AG09309 (cell line): Measurements from ENCODE around the gene ITPK1.
A peak's percentile ranks its signal among the peaks of the same experiment; 100 is the strongest.

Source experiments
- DNase-seq: peaks from one replicate; pipeline ENCODE4 v3.0.0-alpha.2; 2010; ENCODE audit warnings: low read depth
- H3K4me3 ChIP-seq: 2 replicates; pipeline ENCODE4 v1.5.1; 2011; ENCODE audit warnings: mild to moderate bottlenecking, low read depth, low read length, moderate library complexity; ENCODE audit not compliant: control insufficient read depth
- TF ChIP-seq, protein P1 (sequence below): IDR thresholded peaks from 2 replicates; pipeline ENCODE4 v1.5.1; 2011; ENCODE audit warnings: mild to moderate bottlenecking, low read depth, low read length, inconsistent platforms; ENCODE audit not compliant: insufficient read depth, control insufficient read depth; ENCODE audit errors: missing control alignments

Gene ITPK1

DNA sequence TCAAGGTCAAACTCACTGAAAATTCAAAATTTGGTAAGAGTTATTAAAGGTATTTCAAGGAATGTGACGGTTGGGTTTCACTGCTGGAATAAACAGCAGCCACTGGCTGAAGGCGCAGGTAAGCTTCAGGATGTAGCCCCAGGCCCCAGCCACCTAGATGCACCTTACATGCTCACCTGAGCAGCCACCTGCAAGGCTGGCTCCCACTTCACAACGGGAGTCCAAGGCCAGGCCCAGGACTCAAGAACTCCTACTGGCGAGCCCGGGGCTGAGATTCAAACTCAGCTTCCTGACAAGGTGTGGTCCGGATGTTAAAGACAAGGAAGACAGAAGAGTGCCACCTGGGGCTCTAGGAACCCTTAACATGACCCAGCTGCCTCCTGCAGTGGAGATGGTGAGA is 78.4 kb downstream of the ITPK1 start:
- TF ChIP-seq, protein P1, sequence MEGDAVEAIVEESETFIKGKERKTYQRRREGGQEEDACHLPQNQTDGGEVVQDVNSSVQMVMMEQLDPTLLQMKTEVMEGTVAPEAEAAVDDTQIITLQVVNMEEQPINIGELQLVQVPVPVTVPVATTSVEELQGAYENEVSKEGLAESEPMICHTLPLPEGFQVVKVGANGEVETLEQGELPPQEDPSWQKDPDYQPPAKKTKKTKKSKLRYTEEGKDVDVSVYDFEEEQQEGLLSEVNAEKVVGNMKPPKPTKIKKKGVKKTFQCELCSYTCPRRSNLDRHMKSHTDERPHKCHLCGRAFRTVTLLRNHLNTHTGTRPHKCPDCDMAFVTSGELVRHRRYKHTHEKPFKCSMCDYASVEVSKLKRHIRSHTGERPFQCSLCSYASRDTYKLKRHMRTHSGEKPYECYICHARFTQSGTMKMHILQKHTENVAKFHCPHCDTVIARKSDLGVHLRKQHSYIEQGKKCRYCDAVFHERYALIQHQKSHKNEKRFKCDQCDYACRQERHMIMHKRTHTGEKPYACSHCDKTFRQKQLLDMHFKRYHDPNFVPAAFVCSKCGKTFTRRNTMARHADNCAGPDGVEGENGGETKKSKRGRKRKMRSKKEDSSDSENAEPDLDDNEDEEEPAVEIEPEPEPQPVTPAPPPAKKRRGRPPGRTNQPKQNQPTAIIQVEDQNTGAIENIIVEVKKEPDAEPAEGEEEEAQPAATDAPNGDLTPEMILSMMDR, result no peak
- no peak for DNase-seq
- no peak overlapping the region for H3K4me3 ChIP-seq

DNA sequence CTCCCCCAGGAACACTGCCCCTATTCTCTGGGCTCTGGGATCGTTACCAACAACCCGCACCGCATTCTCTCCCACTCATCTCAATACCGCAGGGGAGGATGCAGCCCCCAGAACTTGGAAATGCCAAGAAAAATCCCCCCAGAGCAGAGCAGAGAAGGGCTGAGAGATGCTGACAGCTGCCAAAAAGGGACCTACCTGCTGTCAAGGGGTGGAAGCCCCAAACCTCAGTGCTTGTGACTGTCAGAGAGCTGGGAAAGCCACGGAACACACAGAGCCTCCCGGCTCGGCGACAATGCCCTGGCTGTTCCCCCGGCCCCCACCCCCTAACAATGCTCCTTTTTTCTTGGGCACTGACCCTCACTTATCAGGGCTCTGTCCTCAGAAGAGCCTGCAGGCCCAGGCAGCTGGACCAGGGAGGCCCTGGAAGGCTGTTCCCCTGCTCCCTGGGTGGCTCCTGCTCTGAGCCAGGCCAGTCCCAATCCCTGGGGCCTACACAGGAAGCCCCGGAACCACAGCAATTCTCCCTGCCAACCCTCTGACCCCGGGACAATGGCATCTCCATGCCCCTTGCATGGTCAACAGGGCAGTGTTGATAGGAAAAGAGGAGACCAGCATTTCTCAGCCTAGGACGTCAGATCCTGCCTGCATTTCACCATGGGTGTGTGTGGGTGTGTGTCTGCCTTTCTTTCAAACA is 78.9 kb downstream of the ITPK1 start:
- TF ChIP-seq, protein P1, result no peak
- no peak for DNase-seq

DNA sequence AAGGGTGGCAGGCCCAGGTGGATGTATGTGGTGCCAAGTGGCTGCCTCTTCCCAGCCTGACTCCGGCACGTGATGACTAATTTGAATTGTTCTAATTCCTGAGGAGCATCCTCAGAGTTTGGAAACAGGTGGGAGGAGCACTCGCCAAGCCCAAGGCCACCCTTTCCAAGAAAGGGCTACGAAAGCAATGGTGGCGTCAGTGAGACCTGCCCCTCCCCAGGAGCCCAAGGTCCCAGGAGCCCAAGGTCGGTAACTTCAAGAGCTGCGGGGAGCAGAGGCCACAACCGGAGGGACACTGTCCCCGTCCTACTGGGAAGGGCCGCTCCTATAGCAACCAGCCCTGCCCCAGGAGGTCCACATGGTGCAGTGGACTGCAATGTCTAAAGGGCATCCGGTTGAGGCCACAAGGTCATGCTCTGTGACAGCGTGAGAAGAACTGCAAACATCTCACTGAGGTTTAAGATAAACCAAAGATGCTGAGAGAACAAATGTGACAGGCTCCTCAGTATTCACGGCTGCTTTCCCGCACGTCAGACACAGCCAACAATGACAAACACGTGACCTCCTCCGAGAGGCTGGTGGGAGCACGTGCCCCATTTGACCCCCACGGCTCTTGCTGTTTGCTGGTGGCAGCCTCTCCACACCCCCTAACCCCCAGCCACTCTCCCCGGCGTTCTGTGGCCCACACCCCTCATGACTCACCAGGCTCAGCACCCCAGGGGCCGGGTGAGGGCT is 79.6 kb downstream of the ITPK1 start:
- no peak overlapping the region for H3K4me3 ChIP-seq
- DNase-seq, result no peak
- TF ChIP-seq, protein P1, result no peak

More for the DNA sequence above, 78.9 kb downstream of the ITPK1 start:
- H3K4me3 ChIP-seq, result no peak overlapping the region

DNA sequence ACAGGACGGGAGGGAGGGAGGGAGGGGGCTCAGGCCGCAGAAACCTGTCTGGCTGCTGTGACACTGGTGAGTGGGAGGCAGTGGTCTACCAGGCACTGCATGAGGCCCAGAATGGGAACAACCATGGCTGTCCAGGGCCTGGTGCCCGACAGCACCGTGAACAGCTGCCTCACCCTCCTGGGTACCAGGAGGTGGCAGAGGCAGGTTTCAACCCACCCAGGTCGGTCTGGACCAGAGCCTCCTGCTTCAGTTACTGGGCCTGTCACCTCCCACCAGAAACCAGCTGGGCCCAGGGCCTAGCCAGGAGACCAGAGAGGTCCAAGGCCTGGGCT is 80.2 kb downstream of the ITPK1 start:
- TF ChIP-seq, protein P1, result no peak
- H3K4me3 ChIP-seq, result no peak overlapping the region

DNA sequence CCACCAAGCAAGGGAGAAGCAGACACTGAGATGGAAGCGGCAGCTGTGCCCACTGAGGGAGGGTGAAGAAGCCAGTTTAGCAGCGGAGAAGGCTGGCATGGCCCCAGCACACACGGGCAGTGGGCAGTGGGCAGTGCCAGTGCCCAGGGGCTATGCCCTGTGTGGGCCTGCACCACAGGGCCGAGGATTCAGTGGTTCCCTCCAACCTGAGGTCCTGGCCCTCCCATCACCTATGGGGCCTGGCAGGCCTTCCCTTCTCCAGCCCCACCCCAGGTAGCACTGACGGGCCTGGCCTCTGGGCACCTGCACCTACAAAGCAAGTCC is 81.1 kb downstream of the ITPK1 start:
- H3K4me3 ChIP-seq, result no peak overlapping the region
- TF ChIP-seq, protein P1, result no peak
- DNase-seq, result no peak

More for the DNA sequence above, 80.2 kb downstream of the ITPK1 start:
- no peak for DNase-seq

DNA sequence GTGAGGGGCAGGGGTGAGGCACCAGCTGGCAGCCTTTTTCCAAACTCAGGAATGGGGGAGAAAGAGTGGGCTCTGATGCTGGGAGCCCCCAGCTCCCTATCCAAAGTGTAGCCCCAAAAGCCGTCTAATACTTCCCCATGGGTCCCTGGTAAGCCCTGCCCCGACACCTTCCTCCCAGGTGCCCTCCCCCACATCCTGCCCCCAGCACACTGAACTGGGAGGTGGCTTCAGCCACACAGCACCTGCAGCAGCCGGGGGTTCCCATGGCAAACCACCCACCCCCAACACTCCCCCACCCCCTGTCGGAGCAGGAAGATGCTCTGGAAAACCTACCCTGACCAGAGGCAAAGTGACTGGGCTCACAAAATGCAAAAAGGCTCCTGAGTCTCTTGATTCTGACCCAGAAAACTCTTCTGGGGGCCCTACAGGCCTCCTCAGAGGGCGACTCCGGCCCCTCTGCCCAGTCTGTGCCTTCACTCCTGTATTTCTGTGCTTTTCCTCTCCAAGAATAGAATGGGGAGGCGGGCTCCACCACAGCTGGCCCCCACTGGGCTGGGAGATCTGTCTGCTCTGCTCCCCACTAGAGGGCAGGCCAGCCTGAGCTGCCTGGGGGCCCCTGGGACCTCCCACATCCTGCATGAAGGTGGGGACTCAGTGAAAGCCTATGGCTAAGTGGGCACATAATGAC is 81.6 kb downstream of the ITPK1 start:
- TF ChIP-seq, protein P1, result peak; percentile 46
- no peak overlapping the region for H3K4me3 ChIP-seq
- DNase-seq, result no peak
